Kidney epithelial cell (primary cell): Measurements from ENCODE around the gene IP6K3. TPM values are rescaled to one million over a fixed set of nuclear protein-coding genes. Genes with fewer than 3 reads are reported as not detected.

Source experiments
- DNase-seq: peaks from one replicate; pipeline ENCODE4 v3.0.0-alpha.2; 2010; ENCODE audit warnings: low read depth
- H3K27me3 ChIP-seq: 2 replicates; pipeline ENCODE4 v1.6.0; 2011; ENCODE audit warnings: low read length; ENCODE audit not compliant: control insufficient read depth, insufficient read depth
- H3K36me3 ChIP-seq: 2 replicates; pipeline ENCODE4 v1.5.1; 2011; ENCODE audit warnings: low read length; ENCODE audit not compliant: control insufficient read depth, insufficient read depth
- H3K4me3 ChIP-seq: 2 replicates; pipeline ENCODE4 v1.5.1; 2011; ENCODE audit warnings: low read depth, mild to moderate bottlenecking, control low read depth, low read length
- CTCF ChIP-seq: IDR thresholded peaks from 2 replicates; pipeline ENCODE4 v1.5.1; 2011; ENCODE audit warnings: mild to moderate bottlenecking, moderate library complexity, low read length, control low read depth, inconsistent platforms; ENCODE audit not compliant: insufficient read depth, poor library complexity, severe bottlenecking
- total RNA-seq: library from RNA; depleted of rRNA; stranded (reverse); fragments of >200 nt; gene quantifications from 2 replicates; pipeline ENCODE4 v1.2.3, GENCODE V29; 2015

Gene IP6K3
- total RNA-seq, 1 donor from 2014 or later: 0.29 TPM

DNA sequence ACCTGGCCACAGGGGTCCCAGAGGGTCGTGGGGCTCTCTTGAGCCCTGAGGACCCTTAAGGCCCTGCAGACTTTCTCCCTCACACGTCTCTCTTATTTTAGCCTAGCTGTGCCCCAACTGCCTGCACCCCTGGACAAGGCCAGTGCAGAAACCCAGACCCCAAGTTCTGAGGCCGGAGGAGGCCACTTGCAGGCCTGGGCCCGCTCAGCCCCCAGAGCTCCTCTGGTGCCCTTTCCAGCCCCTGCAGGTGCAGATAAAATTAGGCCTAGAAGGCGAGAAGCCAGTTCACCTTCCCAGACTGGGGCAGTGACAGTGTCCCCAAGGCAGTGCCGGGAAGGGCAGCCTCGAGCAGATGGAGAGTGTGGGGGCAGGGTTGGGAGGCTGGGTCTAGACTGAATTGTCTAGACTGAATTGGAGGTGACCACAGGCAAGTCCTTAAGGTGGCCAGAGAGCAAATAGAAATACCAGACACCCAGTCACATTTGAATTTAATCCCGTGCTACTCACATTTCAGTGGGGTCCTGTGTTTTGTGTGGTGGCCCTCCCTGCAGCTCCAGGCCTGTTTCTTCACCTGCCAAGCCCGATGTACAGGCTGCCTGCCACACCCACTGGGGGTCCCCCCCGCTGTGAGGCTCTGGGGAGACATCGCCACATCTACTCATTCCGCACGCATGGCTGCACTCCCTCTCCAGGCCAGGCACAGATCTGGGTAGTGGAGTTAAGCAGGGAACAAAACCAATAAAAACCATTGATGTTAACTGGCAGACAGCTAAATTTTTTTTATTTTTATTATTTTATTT lies 8.6 kb upstream of the IP6K3 start:
- Histone ChIP-seq H3K36me3 (no peaks in the 10 kb centered on the region), H3K27me3 (no peaks in the 10 kb centered on the region), H3K4me3 (no peak overlapping the region)
- TF ChIP-seq CTCF: no peak
- DNase-seq: no peak

DNA sequence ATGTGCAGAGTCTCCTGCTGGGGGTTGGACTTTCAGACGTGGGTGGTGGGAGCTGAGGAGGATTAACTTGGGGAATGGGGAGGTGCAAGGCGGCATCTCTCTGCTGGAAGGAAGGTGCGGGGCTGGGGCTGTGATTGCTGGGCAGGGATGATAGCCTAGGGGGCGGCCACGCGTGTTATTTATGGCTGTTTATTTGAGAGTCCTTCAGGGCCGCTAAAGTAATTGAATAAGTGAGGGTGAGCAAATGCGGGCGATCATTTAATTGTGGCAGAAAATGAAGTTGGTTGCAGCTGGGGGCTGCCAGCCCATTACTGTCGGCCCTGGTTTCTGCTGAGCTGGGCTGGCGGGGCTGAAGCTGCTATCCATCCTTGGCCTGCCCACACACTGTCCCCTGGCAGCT lies 7.5 kb upstream of the IP6K3 start:
- no peak for DNase-seq
- Histone ChIP-seq H3K4me3 (no peak overlapping the region), H3K27me3 (no peaks in the 10 kb centered on the region), H3K36me3 (no peaks in the 10 kb centered on the region)
- TF ChIP-seq CTCF: no peak

DNA sequence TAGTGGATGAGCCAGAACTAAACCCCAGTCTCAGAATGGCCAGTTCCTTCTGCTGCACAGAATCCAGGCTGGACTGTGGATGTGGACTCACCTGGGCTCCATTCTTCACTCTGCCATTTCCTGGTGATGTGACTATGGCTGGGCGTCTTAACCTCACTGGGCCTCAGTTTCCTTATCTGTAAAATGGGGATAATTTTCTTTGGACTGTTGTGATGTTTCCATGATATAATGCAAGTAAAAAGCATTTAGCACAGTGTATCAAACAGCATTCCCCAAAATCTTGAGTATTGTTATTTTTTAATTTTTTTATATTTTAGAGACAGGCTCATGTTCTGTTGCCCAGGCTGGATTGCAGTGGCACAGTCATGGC lies 5.9 kb upstream of the IP6K3 start:
- Histone ChIP-seq H3K27me3 (no peaks in the 10 kb centered on the region), H3K4me3 (no peak overlapping the region), H3K36me3 (no peaks in the 10 kb centered on the region)
- TF ChIP-seq CTCF: no peak
- DNase-seq: no peak

DNA sequence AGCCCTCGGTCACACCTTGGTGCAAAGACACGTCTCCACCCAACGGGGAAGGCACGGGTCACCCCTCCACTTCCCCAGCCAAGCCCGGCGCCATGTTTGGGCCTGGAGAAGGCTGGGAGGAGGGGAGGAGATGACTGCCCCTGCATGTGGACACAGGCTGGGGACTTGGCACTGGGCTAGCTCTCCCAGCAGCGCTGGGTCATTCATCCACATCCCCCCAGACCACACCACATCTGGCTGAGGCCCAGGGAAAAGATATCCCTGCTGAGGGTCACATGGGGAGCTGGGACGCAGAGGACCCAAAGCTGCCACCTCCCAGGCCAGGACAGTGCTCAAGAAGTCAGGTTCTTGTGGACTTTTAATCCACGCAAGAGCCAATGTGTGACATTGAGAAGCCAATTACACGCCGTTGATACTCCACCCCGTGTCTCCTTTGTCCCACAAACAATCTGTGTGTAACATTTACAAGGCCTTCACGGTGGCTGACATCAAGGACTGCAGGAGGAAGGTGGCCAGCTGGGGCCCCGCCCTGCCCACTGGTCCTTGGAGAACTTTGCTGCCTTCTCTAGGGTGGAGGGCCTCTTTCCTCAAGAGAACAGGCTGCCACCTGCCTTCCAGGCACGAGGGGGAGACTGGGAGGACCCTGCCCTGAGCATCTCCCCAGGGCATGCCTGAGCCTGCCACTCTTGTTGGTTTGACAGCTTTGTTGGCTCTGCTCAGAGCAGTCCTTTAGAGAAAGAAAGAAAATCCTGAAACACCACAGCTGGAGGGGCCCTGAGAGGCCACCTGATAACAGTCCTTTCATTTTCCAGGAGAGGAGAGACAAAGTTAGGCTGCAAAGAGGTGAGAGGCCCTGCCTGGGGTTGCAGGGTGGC lies 5.3 kb upstream of the IP6K3 start:
- no peak for DNase-seq
- Histone ChIP-seq H3K36me3 (no peaks in the 10 kb centered on the region), H3K4me3 (no peak overlapping the region), H3K27me3 (no peaks in the 10 kb centered on the region)
- TF ChIP-seq CTCF: no peak

DNA sequence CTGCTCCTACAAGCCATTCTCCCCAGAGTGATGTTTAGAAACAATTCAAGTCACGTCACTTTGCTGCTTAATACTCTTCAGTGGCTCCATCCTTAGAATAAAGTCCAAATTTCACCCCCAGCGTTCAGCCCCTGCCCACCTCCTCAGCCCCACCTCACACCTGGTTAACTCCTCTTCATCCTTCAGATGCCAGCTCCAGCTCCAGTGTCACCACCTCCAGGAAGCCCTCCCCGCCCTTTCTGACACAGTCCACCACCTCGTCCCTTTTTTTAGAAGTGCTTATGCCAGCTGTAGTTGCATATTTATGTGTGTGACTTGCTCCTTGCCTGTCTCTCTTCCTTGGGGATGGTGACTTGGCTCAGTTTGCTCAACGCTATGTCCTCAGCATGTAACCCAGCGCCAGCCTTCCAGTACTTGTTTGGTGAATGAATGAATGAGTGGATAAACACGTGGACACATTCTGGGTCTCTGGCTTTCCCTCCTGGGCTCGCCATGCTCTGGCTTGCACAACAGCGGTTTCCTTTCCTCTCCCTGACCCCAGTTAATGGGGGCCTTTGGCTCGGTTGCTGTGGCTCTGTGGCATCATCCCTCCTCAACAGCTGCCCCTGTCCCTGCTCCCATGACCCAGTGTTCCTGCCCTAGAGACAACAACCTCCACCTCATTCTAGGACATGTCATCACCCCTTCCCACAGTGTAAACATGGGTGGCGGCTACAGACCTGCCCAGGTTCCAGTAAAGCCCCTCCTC lies 3.7 kb upstream of the IP6K3 start:
- no peak for DNase-seq
- H3K4me3 ChIP-seq: no peak overlapping the region
- H3K27me3 ChIP-seq: no peaks in the 10 kb centered on the region
- TF ChIP-seq CTCF: no peak
- no peaks in the 10 kb centered on the region for H3K36me3 ChIP-seq
